Neuron (in vitro differentiated cells): ENCODE data around the gene NOBOX.
A peak's percentile ranks its signal among the peaks of the same experiment; 100 is the strongest.

Experiments used
- H2AFZ ChIP-seq: one replicate; pipeline ENCODE4 v1.6.1; 2013; ENCODE audit warnings: low read depth, mild to moderate bottlenecking, inconsistent platforms, low read length, moderate library complexity
- H3K27me3 ChIP-seq: one replicate; pipeline ENCODE4 v1.6.1; 2013; ENCODE audit warnings: low read length; ENCODE audit not compliant: insufficient read depth
- H3K36me3 ChIP-seq: one replicate; pipeline ENCODE4 v1.6.1; 2013; ENCODE audit warnings: low read length; ENCODE audit not compliant: insufficient read depth
- H3K4me1 ChIP-seq: one replicate; pipeline ENCODE4 v1.6.1; 2013; ENCODE audit warnings: low read length; ENCODE audit not compliant: insufficient read depth
- H3K4me3 ChIP-seq: 2 replicates; pipeline ENCODE4 v1.5.1; 2013; ENCODE audit warnings: mild to moderate bottlenecking, low read length, moderate library complexity
- H3K9me3 ChIP-seq: one replicate; pipeline ENCODE4 v1.6.1; 2013; ENCODE audit warnings: low read length

The NOBOX gene

GRCh38 chr7:144408121-144408520 lies 4.6 kb upstream of the NOBOX start:
- H3K4me3 ChIP-seq: no peak overlapping the region
- H3K36me3 ChIP-seq: no peaks in the 10 kb centered on the region
- no peaks in the 10 kb centered on the region for H3K4me1 ChIP-seq
- no peaks in the 10 kb centered on the region for H3K27me3 ChIP-seq
- H3K9me3 ChIP-seq: no peaks in the 10 kb centered on the region
- no peak overlapping the region for H2AFZ ChIP-seq

GRCh38 chr7:144407266-144407931 lies 3.9 kb upstream of the NOBOX start:
- Histone ChIP-seq H3K4me1 (no peaks in the 10 kb centered on the region), H2AFZ (no peak overlapping the region), H3K4me3 (no peak overlapping the region), H3K9me3 (no peaks in the 10 kb centered on the region), H3K27me3 (no peaks in the 10 kb centered on the region), H3K36me3 (no peaks in the 10 kb centered on the region)

GRCh38 chr7:144404946-144405345 lies 1.5 kb upstream of the NOBOX start:
- Histone ChIP-seq H3K4me3 (no peak overlapping the region), H2AFZ (no peak overlapping the region), H3K36me3 (no peaks in the 10 kb centered on the region), H3K27me3 (no peaks in the 10 kb centered on the region), H3K9me3 (no peaks in the 10 kb centered on the region), H3K4me1 (no peaks in the 10 kb centered on the region)

GRCh38 chr7:144403102-144403501 lies 391 bp downstream of the NOBOX start:
- Histone ChIP-seq H2AFZ (no peak overlapping the region), H3K4me3 (no peak overlapping the region), H3K9me3 (no peaks in the 10 kb centered on the region), H3K4me1 (no peaks in the 10 kb centered on the region), H3K36me3 (no peaks in the 10 kb centered on the region), H3K27me3 (no peaks in the 10 kb centered on the region)

GRCh38 chr7:144401490-144401889 lies 2.0 kb downstream of the NOBOX start:
- Histone ChIP-seq H3K4me1 (no peaks in the 10 kb centered on the region), H3K9me3 (no peaks in the 10 kb centered on the region), H2AFZ (no peak overlapping the region), H3K27me3 (no peaks in the 10 kb centered on the region), H3K36me3 (no peaks in the 10 kb centered on the region), H3K4me3 (no peak overlapping the region)

- H3K4me3 ChIP-seq: no peak overlapping the region
- no peaks in the 10 kb centered on the region for H3K9me3 ChIP-seq
- no peaks in the 10 kb centered on the region for H3K4me1 ChIP-seq
- H3K36me3 ChIP-seq: no peaks in the 10 kb centered on the region
- no peaks in the 10 kb centered on the region for H3K27me3 ChIP-seq
- H2AFZ ChIP-seq: no peak overlapping the region
Observed at GRCh38 chr7:144399946-144400345, 3.5 kb downstream of the NOBOX start.

- Histone ChIP-seq H2AFZ (no peak overlapping the region), H3K9me3 (no peaks in the 10 kb centered on the region), H3K4me3 (no peak overlapping the region), H3K27me3 (no peaks in the 10 kb centered on the region), H3K36me3 (no peaks in the 10 kb centered on the region), H3K4me1 (no peaks in the 10 kb centered on the region)
Observed at GRCh38 chr7:144398911-144399310, 4.6 kb downstream of the NOBOX start.

GRCh38 chr7:144398291-144398690 lies 5.2 kb downstream of the NOBOX start:
- Histone ChIP-seq H3K9me3 (no peaks in the 10 kb centered on the region), H3K27me3 (no peaks in the 10 kb centered on the region), H3K4me3 (no peak overlapping the region), H3K36me3 (no peaks in the 10 kb centered on the region), H3K4me1 (no peaks in the 10 kb centered on the region), H2AFZ (no peak overlapping the region)

GRCh38 chr7:144397086-144397485 lies 6.4 kb downstream of the NOBOX start:
- H3K4me1 ChIP-seq: no peaks in the 10 kb centered on the region
- H2AFZ ChIP-seq: no peak overlapping the region
- no peaks in the 10 kb centered on the region for H3K27me3 ChIP-seq
- H3K36me3 ChIP-seq: no peaks in the 10 kb centered on the region
- H3K4me3 ChIP-seq: no peak overlapping the region
- H3K9me3 ChIP-seq: no peaks in the 10 kb centered on the region

GRCh38 chr7:144391823-144392255 lies 11.7 kb downstream of the NOBOX start:
- H2AFZ ChIP-seq: peak overlapping the region; percentile 69
- H3K36me3 ChIP-seq: no peaks in the 10 kb centered on the region
- no peak overlapping the region for H3K4me3 ChIP-seq
- no peaks in the 10 kb centered on the region for H3K27me3 ChIP-seq
- H3K4me1 ChIP-seq: no peaks in the 10 kb centered on the region
- no peaks in the 10 kb centered on the region for H3K9me3 ChIP-seq

- Histone ChIP-seq H3K4me3 (no peak overlapping the region), H3K9me3 (no peaks in the 10 kb centered on the region)
Observed at GRCh38 chr7:144391014-144391413, 12.5 kb downstream of the NOBOX start.

GRCh38 chr7:144390481-144390880 lies 13.0 kb downstream of the NOBOX start:
- no peak overlapping the region for H2AFZ ChIP-seq
- no peaks in the 10 kb centered on the region for H3K9me3 ChIP-seq
- no peaks in the 10 kb centered on the region for H3K27me3 ChIP-seq
- H3K4me3 ChIP-seq: no peak overlapping the region
- no peaks in the 10 kb centered on the region for H3K36me3 ChIP-seq
- H3K4me1 ChIP-seq: no peaks in the 10 kb centered on the region

More at GRCh38 chr7:144391014-144391413, 12.5 kb downstream of the NOBOX start:
- Histone ChIP-seq H3K4me1 (no peaks in the 10 kb centered on the region), H3K27me3 (no peaks in the 10 kb centered on the region), H3K36me3 (no peaks in the 10 kb centered on the region), H2AFZ (no peak overlapping the region)

GRCh38 chr7:144388950-144389349 lies 14.5 kb downstream of the NOBOX start:
- no peaks in the 10 kb centered on the region for H3K4me1 ChIP-seq
- no peaks in the 10 kb centered on the region for H3K36me3 ChIP-seq

GRCh38 chr7:144386741-144387140 lies 16.8 kb downstream of the NOBOX start:
- H3K27me3 ChIP-seq: no peaks in the 10 kb centered on the region
- no peaks in the 10 kb centered on the region for H3K9me3 ChIP-seq
- H3K36me3 ChIP-seq: no peaks in the 10 kb centered on the region
- H3K4me3 ChIP-seq: no peak overlapping the region
- no peak overlapping the region for H2AFZ ChIP-seq
- no peaks in the 10 kb centered on the region for H3K4me1 ChIP-seq

More at GRCh38 chr7:144388950-144389349, 14.5 kb downstream of the NOBOX start:
- Histone ChIP-seq H3K4me3 (no peak overlapping the region), H2AFZ (no peak overlapping the region), H3K9me3 (no peaks in the 10 kb centered on the region), H3K27me3 (no peaks in the 10 kb centered on the region)
